K562 (cell line): ENCODE results near the gene PPP4R3A. TPM values are rescaled to one million over a fixed set of nuclear protein-coding genes. Genes with fewer than 3 reads are reported as not detected.
A peak's percentile ranks its signal among the peaks of the same experiment; 100 is the strongest.

Experiments
- ATAC-seq: fragments of 200-7000 bp; cut with Tn5 transposase; 3 replicates; pipeline ENCODE4 v1.9.1; 2020; ENCODE audit warnings: moderate library complexity
- BruUV-seq: library from RNA; stranded (reverse); fragments of 400-500 nt; replicated peaks from 2 replicates; lab custom pipeline; 2021; lab: Mats Ljungman, UMichigan
- CTCF ChIA-PET: fragments of 300-600 bp; formaldehyde crosslinking; extraction: SDS; loops from one replicate; lab custom pipeline; 2021; ENCODE audit warnings: low intra/inter-chr PET ratio; lab: Yijun Ruan, JAX
- POLR2A ChIA-PET: fragments of 300-600, 350-650 bp; sonication (Branson Sonifier 250); formaldehyde crosslinking; extraction: SDS; loops from one replicate; lab custom pipeline; 2021; ENCODE audit warnings: antibody characterized with exemption, inconsistent platforms; lab: Yijun Ruan, JAX
- DNase-seq, 4 experiments: peaks; one replicate each; pipeline versions ENCODE4 v3.0.0 to v3.0.0-alpha.2; 2011 to 2018; ENCODE audit warnings: low spot score in 3 of 4, mixed read lengths in 3 of 4; ENCODE audit errors: extremely low read depth in 1 of 4
- FAIRE-seq: peaks from 2 replicates; lab custom pipeline; 2011; peaks lifted over from hg19 to GRCh38; lab: Jason Lieb, UNC
- H2AFZ ChIP-seq: 2 replicates; pipeline ENCODE4 v1.6.0; 2011; ENCODE audit warnings: low read depth, low read length, control low read depth, inconsistent platforms
- H3K27ac ChIP-seq: fragments of 200-600 bp; 3 replicates; pipeline ENCODE4 v1.8.0; 2011; ENCODE audit warnings: low read depth, mild to moderate bottlenecking, control low read depth, inconsistent platforms, low read length, moderate library complexity, mixed read lengths; ENCODE audit errors: extremely low read depth
- H3K27me3 ChIP-seq, 2 experiments: fragments of 300-600 bp in 1 of 2; 2 replicates in 1 of 2; 3 replicates in 1 of 2; pipeline versions ENCODE4 v1.6.0 to v1.8.0; 2011; ENCODE audit warnings: inconsistent platforms in 2 of 2, low read length in 2 of 2, mild to moderate bottlenecking in 1 of 2, mixed read lengths in 1 of 2, moderate library complexity in 1 of 2; ENCODE audit not compliant: control insufficient read depth in 2 of 2, insufficient read depth in 2 of 2
- H3K36me3 ChIP-seq: fragments of 300-600 bp; 3 replicates; pipeline ENCODE4 v1.8.0; 2011; ENCODE audit warnings: mild to moderate bottlenecking, low read length, inconsistent platforms; ENCODE audit not compliant: control insufficient read depth, insufficient read depth
- H3K4me1 ChIP-seq, 2 experiments: fragments of 200-600 bp in 1 of 2; replicated peaks in 1 of 2; 2 replicates in 1 of 2; 3 replicates in 1 of 2; pipeline versions ENCODE4 v1.5.1 to v1.8.0; 2011; ENCODE audit warnings: inconsistent platforms in 2 of 2, low read length in 2 of 2, mild to moderate bottlenecking in 1 of 2, mixed read lengths in 1 of 2, moderate library complexity in 1 of 2; ENCODE audit not compliant: control insufficient read depth in 2 of 2, insufficient read depth in 2 of 2
- H3K4me2 ChIP-seq: 2 replicates; pipeline ENCODE4 v1.6.1; 2011; ENCODE audit warnings: low read length, control low read depth, inconsistent platforms, mixed read lengths; ENCODE audit not compliant: insufficient read depth
- H3K4me3 ChIP-seq: fragments of 200-600 bp; sonication (generic), shearing (Covaris generic); 2 replicates; pipeline ENCODE4 v1.5.1; 2016; ENCODE audit warnings: control low read depth, inconsistent platforms
- H3K79me2 ChIP-seq: fragments of 200-600 bp; 3 replicates; pipeline ENCODE4 v1.8.0; 2011; ENCODE audit warnings: low read length, inconsistent platforms; ENCODE audit not compliant: control insufficient read depth, insufficient read depth
- H3K9ac ChIP-seq, 2 experiments: 2 replicates each; pipeline versions ENCODE4 v1.6.0 to v1.6.1; 2011; ENCODE audit warnings: low read depth in 2 of 2, low read length in 2 of 2, control low read depth in 1 of 2, inconsistent platforms in 1 of 2, mild to moderate bottlenecking in 1 of 2, mixed read lengths in 1 of 2; ENCODE audit not compliant: insufficient read depth in 1 of 2
- H3K9me1 ChIP-seq: one replicate; pipeline ENCODE4 v1.6.0; 2011; ENCODE audit warnings: inconsistent platforms, mild to moderate bottlenecking, low read length, moderate library complexity; ENCODE audit not compliant: control insufficient read depth, insufficient read depth
- H3K9me3 ChIP-seq: replicated peaks from 2 replicates; pipeline ENCODE4 v1.5.1; 2011; ENCODE audit warnings: low read depth, low read length, inconsistent platforms; ENCODE audit not compliant: control insufficient read depth, insufficient read depth
- H4K20me1 ChIP-seq: replicated peaks from 2 replicates; pipeline ENCODE4 v1.6.1; 2011; ENCODE audit warnings: low read length, inconsistent platforms, mixed read lengths; ENCODE audit not compliant: control insufficient read depth, insufficient read depth
- FOXJ2 ChIP-seq: fragments of 200-800 bp; sonication (Bioruptor generic); IDR thresholded peaks from 2 replicates; pipeline ENCODE4 v1.6.1; 2016; ENCODE audit warnings: missing genetic modification characterization, missing compliant biosample characterization
- ILK ChIP-seq: fragments of 450-650 bp; IDR thresholded peaks from 2 replicates; pipeline ENCODE4 v1.6.1; 2016; ENCODE audit warnings: missing genetic modification characterization, low read depth, mild to moderate bottlenecking, missing compliant biosample characterization, moderate library complexity, borderline replicate concordance
- MEIS2 ChIP-seq: fragments of 450-650 bp; IDR thresholded peaks from 2 replicates; pipeline ENCODE4 v1.6.1; 2014; ENCODE audit warnings: mild to moderate bottlenecking; ENCODE audit not compliant: partially characterized antibody
- NCOA2 ChIP-seq, 2 experiments: fragments of 450-650 bp; IDR thresholded peaks; 2 replicates each; pipeline ENCODE4 v1.6.1; 2018; ENCODE audit warnings: mild to moderate bottlenecking in 2 of 2, moderate library complexity in 1 of 2; ENCODE audit not compliant: partially characterized antibody in 2 of 2
- RFX1 ChIP-seq: fragments of 450-650 bp; IDR thresholded peaks from 2 replicates; pipeline ENCODE4 v1.6.1; 2016; ENCODE audit warnings: mild to moderate bottlenecking, moderate library complexity
- SAFB2 ChIP-seq: fragments of 200-400 bp; formaldehyde crosslinking; IDR thresholded peaks from 2 replicates; pipeline ENCODE4 v1.6.1; 2018; ENCODE audit warnings: borderline replicate concordance, low read length, low read depth, moderate library complexity; ENCODE audit not compliant: severe bottlenecking
- SMARCA5 ChIP-seq: fragments of 450-650 bp; IDR thresholded peaks from 2 replicates; pipeline ENCODE4 v1.6.1; 2016
- ZMIZ1 ChIP-seq, 2 experiments: fragments of 150-350 bp in 1 of 2; IDR thresholded peaks; 2 replicates each; pipeline ENCODE4 v1.6.1; 2012 to 2016; ENCODE audit warnings: low read depth in 2 of 2, low read length in 2 of 2, mild to moderate bottlenecking in 1 of 2, moderate library complexity in 1 of 2
- ZNF121 ChIP-seq: sonication (generic); formaldehyde crosslinking; conservative IDR thresholded peaks from 2 replicates; pipeline ENCODE4 v1.8.0; 2022; ENCODE audit warnings: missing genetic modification reagents
- ZNF316 ChIP-seq: fragments of 450-650 bp; IDR thresholded peaks from 2 replicates; pipeline ENCODE4 v1.6.1; 2016
- WGBS: fragments of 100-300 bp; shearing (Covaris generic); methylation state at CpG from one replicate; pipeline ENCODE4 v1.1.6; 2016; ENCODE audit warnings: low coverage, mixed read lengths; ENCODE audit not compliant: insufficient coverage; ENCODE audit errors: missing lambda C conversion rate; 5-methylcytosine and 5-hydroxymethylcytosine counted together
- in situ Hi-C: fragments of 300-500 bp; cut with MboI; formaldehyde crosslinking; loops from 4 replicates; pipeline ENCODE4 v1.15.0; 2018; ENCODE audit warnings: inconsistent platforms, mixed read lengths
- intact Hi-C: fragments of 100-400 bp; cut with micrococcal nuclease; formaldehyde crosslinking; loops from 2 replicates; pipeline ENCODE4 v1.14.2; 2022
- polyA plus RNA-seq, 8 experiments: library from polyadenylated mRNA; depleted of rRNA in 4 of 8; stranded (reverse) in 5 of 8; unstranded in 3 of 8; fragments of >200 nt; fragmentation: Nextera tagmentation in 2 of 8; fragmentation: Illumina TruSeq in 1 of 8; extraction: Ambion mirVana in 2 of 8; extraction: Trizol in 1 of 8; gene quantifications; 2 replicates each; pipeline versions ENCODE4 v1.2.1 to v1.2.3, GENCODE V29; 2011 to 2014; ENCODE audit warnings: inconsistent platforms in 1 of 8, missing spikeins in 1 of 8
- total RNA-seq, 7 experiments: library from RNA; depleted of rRNA in 6 of 7; stranded (reverse); fragments of >200 nt in 6 of 7; fragmentation: Illumina TruSeq in 2 of 7; extraction: Trizol in 2 of 7; gene quantifications; 2 replicates each; pipeline versions ENCODE4 v1.2.1 to v1.2.3, GENCODE V29; 2011 to 2021; ENCODE audit warnings: low replicate concordance in 1 of 7

PPP4R3A gene
- total and polyA plus RNA-seq, 9 of the 15 experiments (the other 6 are each of a cell fraction or from before 2014, with no cell fraction given) = 9.5 to 54.9 (median 44.9) TPM

- TF ChIP-seq MEIS2 = no peak
- TF ChIP-seq ZNF121 (CRISPR knock-in tag) = no peak
- TF ChIP-seq ILK (tag) = no peak
- TF ChIP-seq ZNF316 = no peak
- TF ChIP-seq RFX1 = peak; percentile 59
- no peak for TF ChIP-seq SMARCA5
- no peak for TF ChIP-seq ZMIZ1 (IDR thresholded peaks at IDR 0.05; ENCODE audit: low read depth in 2 of 2, low read length in 2 of 2)
- TF ChIP-seq NCOA2 (IDR thresholded peaks at IDR 0.05; ENCODE audit: partially characterized antibody in 2 of 2) = no peak
- TF ChIP-seq FOXJ2 (tag) = 0 out of 2 replicates have a peak, but pooled peaks have one; percentile 27
- TF ChIP-seq SAFB2 = no peak
- ChIA-PET CTCF (no interaction called here), POLR2A (no interaction called here)
- FAIRE-seq (no peak), DNase-seq (no peak), ATAC-seq (no peak)
- peaks cover 97% of the 10 kb centered on the region for H3K79me2 ChIP-seq
- WGBS = 69% methylated on average over 1 of the region's 1 CpG
- no TSS peak for BruUV-seq
- no peaks in the 10 kb centered on the region for H3K9me3 ChIP-seq
- H3K36me3 ChIP-seq = peaks cover 9% of the 10 kb centered on the region; the same call in 2 of the 3 replicates
- intact Hi-C loops = no loop called here
- in situ Hi-C loops = no loop called here
- no peaks in the 10 kb centered on the region for H3K9me1 ChIP-seq
- H3K4me2 ChIP-seq = no peak overlapping the region
- no peak overlapping the region for H2AFZ ChIP-seq
- H3K4me1 ChIP-seq = peaks cover 6 to 26% of the 10 kb centered on the region in 2 experiments; a peak in 4 of 5 replicates
- H3K27me3 ChIP-seq = no peaks in the 10 kb centered on the region
- H3K9ac ChIP-seq = no peak overlapping the region
- no peak overlapping the region for H3K27ac ChIP-seq
- peaks cover 10% of the 10 kb centered on the region for H4K20me1 ChIP-seq
- no peak overlapping the region for H3K4me3 ChIP-seq
Measured at GRCh38 chr14:91496790-91497189, 13.3 kb downstream of the PPP4R3A start.
